Right renal pelvis (tissue), 4 donors: ENCODE data around the gene MAPKBP1. TPM values are rescaled to one million over a fixed set of nuclear protein-coding genes. Genes with fewer than 3 reads are reported as not detected.

Source experiments
- DNase-seq, 4 donors: peaks; one replicate each; pipeline ENCODE4 v3.0.0-alpha.2; 2013; ENCODE audit warnings: low read depth in 4 of 4, low spot score in 3 of 4, missing footprints in 1 of 4
- polyA plus RNA-seq, 4 donors: library from polyadenylated mRNA; unstranded; fragments of 120-200 nt; gene quantifications; one replicate each; pipeline ENCODE4 v1.2.1, GENCODE V29; 2013; ENCODE audit not compliant: insufficient read length in 4 of 4

MAPKBP1 gene
- polyA plus RNA-seq, 4 donors: 12.3 to 15.5 (median 13.3) TPM

GRCh38 chr15:41782371-41783282, 8.3 kb downstream of the MAPKBP1 start:
- DNase-seq: no peak

GRCh38 chr15:41783296-41783695, 9.0 kb downstream of the MAPKBP1 start:
- DNase-seq: no peak

- DNase-seq: no peak
Measured at GRCh38 chr15:41788262-41788661, 14.0 kb downstream of the MAPKBP1 start.

DNA sequence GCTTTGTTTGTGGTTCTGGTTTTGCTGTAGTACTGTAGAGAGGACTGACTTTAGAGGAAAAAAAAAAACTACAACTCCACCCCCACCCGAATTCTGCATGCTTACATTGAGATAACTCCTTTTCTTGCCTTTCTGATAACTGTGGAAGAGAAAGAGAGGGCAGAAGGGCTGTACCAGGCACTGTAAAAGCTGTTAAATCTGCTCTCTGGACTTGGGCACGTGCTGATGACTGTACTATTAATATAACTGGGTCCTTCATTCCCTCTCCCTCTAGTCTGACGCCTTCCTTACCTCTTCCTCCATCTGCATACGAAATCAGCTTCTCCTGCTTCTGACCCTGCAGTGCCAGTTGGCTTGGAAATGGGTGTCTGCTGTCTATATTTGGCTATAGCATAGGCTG, 15.0 kb downstream of the MAPKBP1 start:
- no peak for DNase-seq

DNA sequence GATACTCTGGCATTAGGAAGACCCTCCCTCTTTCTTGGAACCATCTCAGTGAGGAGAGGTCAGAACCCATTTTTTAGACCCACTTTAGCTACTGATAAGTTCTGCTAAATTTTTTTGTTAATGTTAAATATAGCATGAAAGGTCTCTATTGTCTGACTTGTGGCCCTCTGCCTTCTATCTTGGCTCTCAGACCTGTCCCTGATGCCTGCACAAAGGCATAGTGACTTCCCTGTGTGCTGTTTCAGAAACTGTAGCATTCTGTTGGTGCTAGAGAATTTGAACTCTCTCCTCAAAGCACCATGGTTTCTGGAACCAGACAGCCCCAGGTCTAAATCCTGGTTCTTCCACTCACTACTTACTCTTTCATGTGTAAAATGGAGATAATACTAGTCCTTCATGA, 15.4 kb downstream of the MAPKBP1 start:
- no peak for DNase-seq

DNA sequence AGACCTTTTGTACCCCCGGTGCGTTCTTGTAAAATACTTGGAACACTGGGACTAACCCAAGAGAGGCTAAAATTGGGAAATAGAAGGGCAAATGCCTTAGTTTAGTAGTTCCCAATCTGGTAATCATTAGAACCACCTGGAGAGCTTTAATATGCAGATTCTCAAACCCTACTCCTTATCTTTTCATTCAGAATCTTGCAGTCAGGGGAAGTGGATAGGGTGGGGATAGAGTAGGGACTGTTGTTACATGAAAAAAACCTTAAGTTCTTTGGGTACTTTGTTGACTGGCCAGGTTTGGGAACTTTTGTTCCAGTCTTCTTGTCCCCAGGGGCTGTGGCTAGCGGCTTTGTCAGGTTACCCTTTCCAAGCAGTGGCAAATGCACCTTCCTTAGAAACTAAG, 15.9 kb downstream of the MAPKBP1 start:
- DNase-seq: no peak

- DNase-seq: no peak
Measured at GRCh38 chr15:41790756-41791546, 16.7 kb downstream of the MAPKBP1 start.

DNA sequence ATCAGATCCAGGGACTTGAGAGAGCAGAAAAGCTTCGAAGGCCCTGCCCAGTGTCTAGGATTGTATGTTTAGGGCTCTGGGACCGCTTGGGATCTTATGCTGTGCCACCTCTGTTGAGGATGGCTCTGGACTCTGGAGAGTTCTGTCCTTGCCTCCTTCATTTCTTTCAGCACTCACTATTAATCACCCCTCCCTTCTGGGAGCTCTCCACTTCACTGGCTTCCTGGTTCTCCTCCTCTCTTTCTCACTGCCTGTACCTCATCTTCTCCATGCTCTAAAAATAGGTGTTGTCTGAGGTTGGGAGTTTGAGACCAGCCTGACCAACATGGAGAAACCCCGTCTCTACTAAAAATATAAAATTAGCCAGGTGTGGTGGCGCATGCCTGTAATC, 17.3 kb downstream of the MAPKBP1 start:
- no peak for DNase-seq

- DNase-seq: no peak
Measured at GRCh38 chr15:41792000-41792637, 17.8 kb downstream of the MAPKBP1 start.

DNA sequence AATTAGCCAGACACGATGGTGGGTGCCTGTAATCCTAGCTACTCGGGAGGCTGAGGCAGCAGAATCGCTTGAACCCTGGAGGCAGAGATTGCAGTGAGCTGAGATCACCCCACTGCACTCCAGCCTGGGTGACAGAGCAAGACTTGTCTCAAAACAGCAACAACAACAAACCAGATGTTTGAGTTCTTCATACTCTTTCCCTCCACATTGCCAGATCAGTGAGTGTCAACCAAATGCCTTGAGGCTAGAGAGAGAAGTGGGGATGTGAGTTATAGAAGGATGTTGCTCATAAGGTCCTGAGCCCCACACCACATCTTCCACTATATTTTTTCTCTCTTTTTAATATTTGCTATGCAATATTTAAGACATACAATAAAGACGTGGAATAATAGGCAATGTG, 19.8 kb downstream of the MAPKBP1 start:
- no peak for DNase-seq

- peak in 1 of 4 donors; percentile 39 for DNase-seq
Measured at GRCh38 chr15:41795996-41796856, 21.9 kb downstream of the MAPKBP1 start.

GRCh38 chr15:41797201-41797944, 23.1 kb downstream of the MAPKBP1 start:
- no peak for DNase-seq

GRCh38 chr15:41798607-41799487, 24.6 kb downstream of the MAPKBP1 start:
- no peak for DNase-seq

DNA sequence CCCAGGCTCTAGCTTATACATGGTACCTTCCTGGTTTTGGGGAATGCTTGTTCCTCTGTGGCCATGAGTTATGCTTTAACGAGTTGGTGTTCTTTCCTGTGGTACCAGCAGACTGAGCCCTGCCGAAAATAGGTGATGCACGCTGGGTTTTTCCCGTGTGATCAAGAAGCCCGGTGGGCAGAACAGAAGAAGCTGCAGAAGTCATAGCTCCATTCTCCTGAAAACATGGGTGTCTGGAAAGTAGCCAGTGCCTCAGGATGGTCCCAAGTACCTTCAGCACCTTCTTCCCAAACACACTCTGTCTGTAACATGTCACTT, 25.2 kb downstream of the MAPKBP1 start:
- DNase-seq: no peak

- DNase-seq: no peak
Measured at GRCh38 chr15:41801185-41801584, 26.9 kb downstream of the MAPKBP1 start.

DNA sequence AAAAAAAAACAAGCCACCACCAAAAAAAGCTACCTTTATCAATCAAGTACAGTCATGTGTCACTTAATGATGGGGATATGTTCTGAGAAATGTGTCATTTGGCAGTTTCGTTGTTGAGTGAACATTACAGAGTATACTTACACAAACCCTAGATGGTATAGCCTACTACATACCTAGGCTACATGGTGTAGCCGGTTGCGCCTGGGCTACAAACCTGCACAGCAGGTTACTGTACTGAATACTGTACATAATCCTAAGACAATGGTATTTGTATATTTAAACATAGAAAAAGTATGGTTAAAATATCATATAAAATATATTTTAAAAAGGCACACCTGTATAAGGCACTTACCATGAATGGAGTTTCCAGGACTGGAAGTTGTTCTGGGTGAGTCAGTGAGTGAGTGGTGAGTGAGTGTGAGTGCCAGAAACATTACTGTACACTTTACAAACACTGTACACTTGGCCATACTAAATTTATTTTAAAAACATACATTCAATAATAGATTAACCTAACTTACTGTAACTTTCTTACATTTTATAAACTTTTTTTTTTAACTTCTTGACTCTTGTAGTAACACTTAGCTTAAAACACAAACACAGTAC, 27.7 kb downstream of the MAPKBP1 start:
- no peak for DNase-seq

DNA sequence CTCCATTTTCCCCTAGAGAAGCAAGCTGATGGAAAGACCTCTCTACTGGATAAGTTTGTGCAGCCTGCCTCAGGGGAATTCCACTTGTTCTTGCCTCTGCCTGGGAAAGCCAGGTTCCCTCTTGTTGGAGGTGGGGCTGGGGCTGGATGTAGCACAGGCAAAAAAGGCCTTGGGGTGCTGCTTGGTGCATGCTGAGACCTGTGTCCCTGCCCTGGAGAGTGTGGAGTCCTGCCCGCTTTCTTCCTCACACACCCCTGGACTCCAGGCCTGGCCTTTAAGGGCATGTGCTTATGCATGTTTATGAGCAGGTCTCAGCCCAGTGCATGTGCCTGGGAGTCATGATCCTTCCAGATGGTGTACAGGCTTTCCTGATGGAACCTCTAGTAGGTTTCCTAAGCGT, 30.1 kb downstream of the MAPKBP1 start:
- DNase-seq: no peak

GRCh38 chr15:41804916-41805666, 30.8 kb downstream of the MAPKBP1 start:
- DNase-seq: no peak
